Endometrial microvascular endothelial cells (primary cell): ENCODE data around the gene INPP5F. TPM values are rescaled to one million over a fixed set of nuclear protein-coding genes. Genes with fewer than 3 reads are reported as not detected.
"Not testable (repeated sequence)": the region's sequence is repeated elsewhere in the genome, so short reads cannot be mapped to it uniquely, and the experiment has no call there.

ENCODE experiments used
- in situ Hi-C: cut with HindIII; loops from 2 replicates; pipeline ENCODE4 v1.10.0; 2017; ENCODE audit warnings: low sequenced_read_pairs, low pct_unique_long_range_greater_than_20kb; ENCODE audit errors: inconsistent ontology term
- total RNA-seq: library from RNA; depleted of rRNA; stranded (reverse); fragments of >200 nt; gene quantifications from one replicate; pipeline ENCODE4 v1.2.3, GENCODE V29; 2015; ENCODE audit errors: inconsistent ontology term

Gene INPP5F
- total RNA-seq, 1 donor from 2014 or later, result 17.9 TPM

- in situ Hi-C loops, result no loop called here
These were observed 124.1 kb downstream of the INPP5F start for GRCh38 chr10:119849944-119850343.

GRCh38 chr10:119852277-119852676, 126.4 kb downstream of the INPP5F start:
- in situ Hi-C loops, result no loop called here

DNA sequence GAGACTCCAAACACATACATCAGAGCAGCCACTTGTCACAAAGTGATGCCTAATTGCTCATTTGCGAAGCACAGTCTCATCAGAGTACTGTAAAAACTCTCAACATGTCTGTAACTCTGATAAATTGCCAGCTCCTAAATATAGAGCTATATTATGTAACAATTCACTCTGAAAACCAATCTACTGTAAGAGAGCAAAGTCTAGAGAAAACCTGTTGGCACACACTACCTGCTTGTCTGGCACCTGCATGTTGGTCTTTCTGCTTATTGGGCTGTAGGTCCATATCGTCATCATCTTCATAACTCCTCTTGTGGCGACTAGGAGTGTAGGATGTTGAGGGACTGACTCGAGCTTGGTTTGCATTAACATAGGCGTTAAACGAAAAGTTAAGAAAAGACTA, 127.0 kb downstream of the INPP5F start:
- in situ Hi-C loops, result no loop called here

DNA sequence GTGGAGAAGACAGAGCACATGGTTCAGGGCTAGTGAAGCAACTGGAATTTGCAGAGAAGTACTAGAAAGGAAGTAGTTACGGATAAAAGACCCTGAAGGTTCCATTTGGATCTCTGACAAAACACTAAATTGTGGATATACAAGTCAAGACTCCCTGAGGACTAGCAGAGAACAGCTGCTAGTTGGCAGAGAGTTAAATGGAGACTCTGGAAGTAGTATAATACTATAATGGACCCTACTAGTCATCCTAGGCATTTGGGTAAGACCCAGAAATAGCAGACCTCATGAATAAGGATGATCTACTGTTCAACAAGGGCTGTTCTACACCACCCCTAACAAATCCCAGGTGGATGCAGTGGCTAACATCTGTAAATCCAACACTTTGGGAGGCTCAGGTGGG, 127.7 kb downstream of the INPP5F start:
- in situ Hi-C loops, result no loop called here

DNA sequence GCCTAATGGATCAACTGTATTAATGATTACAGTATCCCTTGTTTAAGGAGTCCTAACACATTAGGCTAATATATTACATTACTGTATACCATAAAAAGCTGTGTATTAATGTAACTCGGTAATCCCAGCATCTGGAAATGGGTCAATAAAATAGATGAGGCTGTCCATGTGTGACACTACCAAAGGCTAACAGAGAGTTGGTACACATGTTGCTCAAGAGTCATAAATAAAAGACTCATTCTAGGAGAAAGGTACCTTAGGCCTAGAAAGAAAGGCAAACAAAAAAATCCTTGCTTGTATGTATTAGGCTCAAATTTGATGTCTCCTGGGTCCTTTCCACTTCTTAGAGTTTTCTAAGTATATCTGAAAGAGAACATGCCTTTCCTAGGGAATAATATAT, 132.2 kb downstream of the INPP5F start:
- in situ Hi-C loops, result no loop called here

DNA sequence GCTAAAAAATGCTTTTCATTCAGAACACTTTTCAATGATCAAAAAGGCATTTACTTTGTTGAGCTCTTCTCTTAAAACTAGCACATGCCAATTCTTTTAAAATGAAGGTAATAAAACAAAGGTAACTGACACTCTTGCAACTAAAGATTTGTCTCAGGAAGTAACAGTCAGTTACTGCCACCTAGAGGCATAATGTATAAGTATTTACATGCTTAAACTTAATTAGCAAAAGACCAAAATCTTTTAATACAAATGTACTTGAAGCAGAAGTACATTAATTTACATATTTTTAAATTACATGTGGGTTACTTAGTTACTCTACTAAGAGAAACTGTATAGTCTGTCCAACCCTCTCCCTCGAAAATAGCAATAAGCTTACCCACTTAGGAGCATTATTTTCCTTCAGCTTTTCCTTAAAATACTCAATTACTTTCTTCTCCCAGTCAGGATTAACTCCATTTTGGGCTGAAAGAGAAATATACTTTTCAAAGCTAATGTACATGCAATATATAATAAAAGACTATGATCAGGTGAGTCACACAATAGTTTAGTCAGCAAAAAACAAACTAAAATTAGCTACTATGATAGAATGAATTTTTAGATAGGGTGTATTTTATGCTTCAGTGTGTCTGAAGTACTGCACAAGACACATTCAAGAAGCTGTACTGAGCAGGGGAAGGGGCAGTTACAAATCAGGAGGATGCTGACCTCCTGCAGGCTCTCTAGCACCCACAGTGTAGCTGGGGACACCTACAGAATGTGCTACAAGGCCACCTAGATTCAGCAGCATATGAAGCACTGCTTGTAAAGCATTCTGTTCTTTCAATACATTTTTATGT, 133.8 kb downstream of the INPP5F start:
- in situ Hi-C loops, result no loop called here

- in situ Hi-C loops, result no loop called here
These were observed 135.2 kb downstream of the INPP5F start for GRCh38 chr10:119860866-119861607.

GRCh38 chr10:119862524-119862923, 136.7 kb downstream of the INPP5F start:
- in situ Hi-C loops, result no loop called here

- in situ Hi-C loops, result no loop called here
These were observed 138.2 kb downstream of the INPP5F start for GRCh38 chr10:119863951-119864565.

DNA sequence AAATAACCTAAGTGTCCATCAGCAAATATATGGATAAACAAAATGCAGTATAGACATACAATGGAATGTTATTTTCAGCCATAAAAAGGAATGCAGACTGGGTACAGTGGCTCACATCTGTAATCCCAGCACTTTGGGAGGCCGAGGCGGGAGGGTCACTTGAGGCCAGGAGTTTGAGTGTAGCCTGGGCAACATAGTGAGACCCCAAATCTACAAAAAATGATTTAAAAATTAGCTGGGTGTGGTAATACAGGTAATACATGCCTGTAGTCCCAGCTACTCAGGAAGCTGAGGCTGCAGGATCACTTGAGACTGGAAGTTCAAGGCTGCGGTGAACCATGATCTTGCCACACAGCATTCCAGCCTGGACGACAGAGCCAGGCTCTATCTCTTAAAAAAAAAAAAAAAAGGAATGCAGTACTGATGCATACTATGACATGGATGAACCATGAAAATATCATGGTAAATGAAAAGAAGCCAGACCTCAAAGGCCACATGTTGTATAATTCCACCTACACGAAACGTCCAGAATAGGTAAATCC, 139.9 kb downstream of the INPP5F start:
- in situ Hi-C loops, result no loop called here

DNA sequence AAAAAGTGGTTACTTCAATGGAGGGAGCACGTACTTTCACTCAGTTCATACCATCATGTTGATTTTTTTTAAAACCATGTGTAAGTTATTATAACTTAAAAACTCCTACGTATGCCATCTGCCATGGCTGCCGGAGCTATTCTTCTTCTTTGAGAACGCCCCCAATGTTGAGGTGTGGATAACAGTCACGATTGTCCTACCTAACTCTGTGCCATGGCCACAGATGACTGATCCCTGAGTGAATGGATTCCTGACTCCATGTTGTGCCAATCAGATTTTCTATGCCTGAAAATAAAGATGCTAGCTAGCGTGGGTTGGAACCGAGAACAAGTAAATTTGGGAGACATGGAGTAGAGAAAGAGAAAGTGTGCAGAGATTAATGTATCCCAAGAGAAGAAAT, 141.5 kb downstream of the INPP5F start:
- in situ Hi-C loops, result no loop called here

- in situ Hi-C loops, result not testable (repeated sequence)
These were observed 143.5 kb downstream of the INPP5F start for GRCh38 chr10:119869398-119869797.

DNA sequence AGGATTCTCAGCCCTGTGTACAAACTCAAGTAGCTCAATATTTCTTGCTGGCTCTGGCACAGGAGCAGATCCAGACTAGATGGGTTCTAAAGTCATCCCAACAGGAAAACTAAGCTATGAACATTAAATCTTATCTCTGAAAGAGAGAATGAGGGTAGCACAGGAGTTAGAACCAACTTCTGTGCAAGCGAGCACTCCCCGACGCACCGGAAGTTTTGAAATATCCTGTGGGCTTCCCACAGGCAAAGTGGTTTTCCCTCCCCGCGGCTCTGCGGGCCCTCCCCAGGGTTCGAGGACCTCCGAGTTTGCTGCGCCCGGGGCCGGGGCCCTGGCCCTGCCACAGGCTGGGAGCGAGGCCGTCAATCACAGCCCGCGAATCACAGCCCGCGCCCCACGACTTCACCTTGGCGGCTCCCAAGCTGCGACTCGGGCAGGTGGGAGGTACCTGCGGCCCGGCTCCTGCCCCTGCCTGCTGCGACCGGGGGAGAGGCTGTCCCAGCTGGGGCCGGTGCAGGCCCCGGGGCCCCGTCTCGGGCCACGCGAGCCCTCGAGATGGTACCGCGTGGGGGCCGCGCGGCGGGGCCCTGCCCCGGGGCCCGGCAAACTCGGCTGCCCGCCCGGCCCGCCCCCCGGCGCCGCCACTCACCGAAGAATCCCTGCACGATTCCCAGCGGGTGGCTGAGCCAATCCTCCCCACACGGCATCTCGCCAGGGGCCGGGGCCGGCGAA, 146.2 kb downstream of the INPP5F start:
- in situ Hi-C loops, result no loop called here

- in situ Hi-C loops, result no loop called here
These were observed 146.7 kb downstream of the INPP5F start, which contains the start of gene MCMBP for GRCh38 chr10:119872610-119872859. Gene MCMBP (minus strand): TSS chr10:119872843. CDS start chr10:119872584, 259 bp downstream.

- in situ Hi-C loops, result no loop called here
These were observed 147.2 kb downstream of the INPP5F start for GRCh38 chr10:119872860-119873681.

DNA sequence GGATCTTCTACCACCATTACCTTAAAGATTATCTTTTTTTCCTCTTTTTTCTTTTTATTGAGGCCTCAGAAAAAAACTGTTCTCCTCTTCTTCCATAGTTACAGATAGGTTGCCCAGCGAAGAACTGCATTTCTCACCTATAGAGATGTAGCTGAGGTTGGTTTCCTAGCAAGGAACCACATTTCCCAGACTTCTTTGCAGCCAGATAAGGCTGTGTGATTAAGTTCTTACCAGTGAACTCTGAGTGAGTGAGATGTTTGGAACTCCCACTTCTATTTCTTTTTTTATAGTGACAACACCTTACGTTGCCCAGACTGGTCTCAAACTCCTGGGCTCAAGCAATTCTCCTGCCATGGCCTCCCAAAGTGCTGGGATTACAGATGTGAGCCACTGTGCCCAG, 152.7 kb downstream of the INPP5F start:
- in situ Hi-C loops, result no loop called here
